ENCODE measurements around the gene PANK2.

- no peak for TF ChIP-seq CTCF (IDR thresholded peaks at IDR 0.05)
- no peak for TF ChIP-seq POLR2AphosphoS5 (IDR thresholded peaks at IDR 0.05)
- TF ChIP-seq POLR2A (IDR thresholded peaks at IDR 0.05), result no peak
Observed at GRCh38 chr20:3863317-3863716, 25.9 kb upstream of the PANK2 start.

All from transverse colon (tissue), 4 donors.